Endothelial cell of umbilical vein (primary cell): ENCODE data around the gene BARX1. TPM values are rescaled to one million over a fixed set of nuclear protein-coding genes. Genes with fewer than 3 reads are reported as not detected.

Source experiments
- BruUV-seq: library from RNA; stranded (reverse); fragments of 400-500 nt; replicated peaks from 2 replicates; lab custom pipeline; 2021; lab: Mats Ljungman, UMichigan
- CTCF ChIA-PET: fragments of 300-600, 350-600 bp; sonication (Branson Sonifier 250); formaldehyde crosslinking; loops from one replicate; lab custom pipeline; 2021; ENCODE audit warnings: antibody characterized with exemption, inconsistent platforms; lab: Charles Lee
- POLR2A ChIA-PET: fragments of 300-600, 350-600 bp; sonication (Branson Sonifier 250); formaldehyde crosslinking; loops from one replicate; lab custom pipeline; 2021; ENCODE audit warnings: antibody characterized with exemption, inconsistent platforms; lab: Charles Lee
- DNase-seq: peaks from one replicate; pipeline ENCODE4 v3.0.0-alpha.2; 2011; ENCODE audit warnings: low read depth, low spot score
- FAIRE-seq: peaks from 2 replicates; lab custom pipeline; 2011; peaks lifted over from hg19 to GRCh38; lab: Jason Lieb, UNC
- H2AFZ ChIP-seq: 2 replicates; pipeline ENCODE4 v1.6.0; 2012; ENCODE audit warnings: low read depth, low read length, control low read depth, inconsistent platforms
- H3K27ac ChIP-seq: 2 replicates; pipeline ENCODE4 v1.5.1; 2011; ENCODE audit warnings: low read depth, mild to moderate bottlenecking, control low read depth, low read length, moderate library complexity; ENCODE audit not compliant: insufficient read depth
- H3K27me3 ChIP-seq, 2 experiments: 2 replicates each; pipeline versions ENCODE4 v1.6.0 to v1.6.1; 2011; ENCODE audit warnings: low read length in 2 of 2, mixed read lengths in 1 of 2; ENCODE audit not compliant: control insufficient read depth in 2 of 2, insufficient read depth in 2 of 2
- H3K36me3 ChIP-seq, 2 experiments: 2 replicates in 1 of 2; 3 replicates in 1 of 2; pipeline ENCODE4 v1.5.1; 2011; ENCODE audit warnings: low read length in 2 of 2, mild to moderate bottlenecking in 1 of 2, moderate library complexity in 1 of 2; ENCODE audit not compliant: control insufficient read depth in 2 of 2, insufficient read depth in 2 of 2; ENCODE audit errors: extremely low read depth in 1 of 2
- H3K4me1 ChIP-seq: 3 replicates; pipeline ENCODE4 v1.5.1; 2011; ENCODE audit warnings: mild to moderate bottlenecking, low read length; ENCODE audit not compliant: control insufficient read depth, insufficient read depth; ENCODE audit errors: extremely low read depth
- H3K4me2 ChIP-seq: 2 replicates; pipeline ENCODE4 v1.6.1; 2011; ENCODE audit warnings: low read length, control low read depth, mixed read lengths; ENCODE audit not compliant: insufficient read depth
- H3K4me3 ChIP-seq, 3 experiments: fragments of 200-600 bp in 1 of 3; sonication (generic), shearing (Covaris generic) in 1 of 3; replicated peaks in 1 of 3; 2 replicates each; pipeline ENCODE4 v1.5.1; 2011 to 2016; ENCODE audit warnings: control low read depth in 3 of 3, low read length in 3 of 3, mild to moderate bottlenecking in 2 of 3, inconsistent platforms in 1 of 3, low read depth in 1 of 3, moderate library complexity in 1 of 3; ENCODE audit not compliant: insufficient read depth in 1 of 3
- H3K79me2 ChIP-seq: 2 replicates; pipeline ENCODE4 v1.6.0; 2012; ENCODE audit warnings: low read length, inconsistent platforms; ENCODE audit not compliant: control insufficient read depth, insufficient read depth
- H3K9ac ChIP-seq: replicated peaks from 2 replicates; pipeline ENCODE3; 2011; ENCODE audit warnings: low read length, control low read depth; ENCODE audit not compliant: insufficient read depth; ENCODE audit errors: extremely low read depth
- H3K9me1 ChIP-seq: replicated peaks from 3 replicates; pipeline ENCODE4 v1.6.0; 2011; ENCODE audit warnings: mild to moderate bottlenecking, low read length; ENCODE audit not compliant: control insufficient read depth, insufficient read depth; ENCODE audit errors: extremely low read depth
- H3K9me3 ChIP-seq: replicated peaks from 2 replicates; pipeline ENCODE4 v1.5.1; 2012; ENCODE audit warnings: low read length, inconsistent platforms; ENCODE audit not compliant: control insufficient read depth, insufficient read depth
- H4K20me1 ChIP-seq: replicated peaks from 2 replicates; pipeline ENCODE3; 2011; ENCODE audit warnings: mild to moderate bottlenecking, low read length; ENCODE audit not compliant: control insufficient read depth, insufficient read depth; ENCODE audit errors: extremely low read depth
- EZH2 ChIP-seq: IDR thresholded peaks from 2 replicates; pipeline ENCODE4 v1.6.1; 2012; ENCODE audit warnings: borderline replicate concordance, low read depth, mild to moderate bottlenecking, moderate library complexity, low read length, inconsistent platforms; ENCODE audit not compliant: severe bottlenecking
- FOS ChIP-seq: IDR thresholded peaks from 2 replicates; pipeline ENCODE4 v1.6.1; 2011; ENCODE audit warnings: mild to moderate bottlenecking, low read length, moderate library complexity, borderline replicate concordance; ENCODE audit not compliant: insufficient read depth
- GATA2 ChIP-seq: IDR thresholded peaks from 2 replicates; pipeline ENCODE4 v1.7.0; 2011; ENCODE audit warnings: low read depth, mild to moderate bottlenecking, moderate library complexity, mixed read lengths, low read length; ENCODE audit not compliant: insufficient read length, insufficient read depth
- JUN ChIP-seq: IDR thresholded peaks from 2 replicates; pipeline ENCODE4 v1.6.1; 2011; ENCODE audit warnings: borderline replicate concordance, low read depth; ENCODE audit not compliant: insufficient read length, insufficient read depth
- MYC ChIP-seq: IDR thresholded peaks from one replicate; pipeline ENCODE4 v1.6.1; 2011; ENCODE audit warnings: mild to moderate bottlenecking, low read depth, low read length
- POLR2A ChIP-seq: IDR thresholded peaks from 2 replicates; pipeline ENCODE4 v1.6.1; 2012; ENCODE audit warnings: low read depth, mild to moderate bottlenecking, control low read depth, low read length
- POLR2AphosphoS5 ChIP-seq: IDR thresholded peaks from 2 replicates; pipeline ENCODE4 v1.6.1; 2012; ENCODE audit warnings: low read depth, mild to moderate bottlenecking, control low read depth, low read length, moderate library complexity; ENCODE audit not compliant: insufficient read depth
- dilution Hi-C: fragments of 300-500 bp; cut with MboI; formaldehyde crosslinking; loops from one replicate; pipeline ENCODE4 v1.15.0; 2019; ENCODE audit warnings: low sequenced_read_pairs; ENCODE audit not compliant: extremely low pct_ligation_motif_present
- intact Hi-C: fragments of 100-400 bp; cut with micrococcal nuclease; formaldehyde crosslinking; loops from one replicate; pipeline ENCODE4 v1.10.0; 2022
- polyA plus RNA-seq, 4 experiments: library from polyadenylated mRNA; depleted of rRNA in 3 of 4; stranded (reverse) in 3 of 4; unstranded in 1 of 4; fragments of >200 nt; gene quantifications; 2 replicates each; pipeline versions ENCODE4 v1.2.1 to v1.2.3, GENCODE V29; 2011 to 2012; ENCODE audit warnings: missing spikeins in 1 of 4
- total RNA-seq: library from RNA; stranded (reverse); gene quantifications from 2 replicates; pipeline ENCODE4 v1.2.3, GENCODE V29; 2021
- TF ChIP-seq, protein P1 (sequence below): IDR thresholded peaks from 2 replicates; pipeline ENCODE4 v1.6.1; 2011; ENCODE audit not compliant: insufficient read depth, insufficient read length
- TF ChIP-seq, protein P2 (sequence below), 2 donors: IDR thresholded peaks; 1 replicate in 1 of 2; 2 replicates in 1 of 2; pipeline ENCODE4 v1.5.1; 2011; ENCODE audit warnings: low read length in 2 of 2, mild to moderate bottlenecking in 2 of 2, moderate library complexity in 2 of 2, control low read depth in 1 of 2, inconsistent platforms in 1 of 2, low read depth in 1 of 2; ENCODE audit not compliant: insufficient read depth in 1 of 2; ENCODE audit errors: extremely low read depth in 1 of 2

BARX1 gene
- total and polyA plus RNA-seq, 2 donors (not counting 3 experiments of a cell fraction or from before 2014, with no cell fraction given): not detected

DNA sequence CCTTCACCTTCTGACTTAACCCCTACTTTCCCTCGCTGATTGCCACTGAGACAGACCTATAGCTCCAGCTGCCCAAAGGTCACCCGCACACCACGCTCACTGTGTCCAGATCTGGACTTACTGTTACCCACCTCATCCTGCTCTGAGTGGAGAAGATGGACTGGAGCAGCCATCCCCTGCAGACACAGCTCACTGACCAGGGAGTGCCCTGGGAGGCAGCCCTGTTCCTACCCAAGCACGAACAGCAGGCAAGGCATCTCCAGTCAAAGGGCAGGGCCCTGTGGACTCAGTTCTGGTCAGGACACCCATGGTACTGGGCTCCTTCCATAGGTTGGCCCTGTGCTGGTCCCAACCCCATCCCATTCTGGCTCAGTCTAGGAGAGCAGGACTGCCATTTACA, 9.5 kb upstream of the BARX1 start:
- TF ChIP-seq MYC: no peak
- no peak for TF ChIP-seq POLR2A
- TF ChIP-seq, protein P1, sequence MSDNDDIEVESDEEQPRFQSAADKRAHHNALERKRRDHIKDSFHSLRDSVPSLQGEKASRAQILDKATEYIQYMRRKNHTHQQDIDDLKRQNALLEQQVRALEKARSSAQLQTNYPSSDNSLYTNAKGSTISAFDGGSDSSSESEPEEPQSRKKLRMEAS: no peak
- TF ChIP-seq, protein P2, sequence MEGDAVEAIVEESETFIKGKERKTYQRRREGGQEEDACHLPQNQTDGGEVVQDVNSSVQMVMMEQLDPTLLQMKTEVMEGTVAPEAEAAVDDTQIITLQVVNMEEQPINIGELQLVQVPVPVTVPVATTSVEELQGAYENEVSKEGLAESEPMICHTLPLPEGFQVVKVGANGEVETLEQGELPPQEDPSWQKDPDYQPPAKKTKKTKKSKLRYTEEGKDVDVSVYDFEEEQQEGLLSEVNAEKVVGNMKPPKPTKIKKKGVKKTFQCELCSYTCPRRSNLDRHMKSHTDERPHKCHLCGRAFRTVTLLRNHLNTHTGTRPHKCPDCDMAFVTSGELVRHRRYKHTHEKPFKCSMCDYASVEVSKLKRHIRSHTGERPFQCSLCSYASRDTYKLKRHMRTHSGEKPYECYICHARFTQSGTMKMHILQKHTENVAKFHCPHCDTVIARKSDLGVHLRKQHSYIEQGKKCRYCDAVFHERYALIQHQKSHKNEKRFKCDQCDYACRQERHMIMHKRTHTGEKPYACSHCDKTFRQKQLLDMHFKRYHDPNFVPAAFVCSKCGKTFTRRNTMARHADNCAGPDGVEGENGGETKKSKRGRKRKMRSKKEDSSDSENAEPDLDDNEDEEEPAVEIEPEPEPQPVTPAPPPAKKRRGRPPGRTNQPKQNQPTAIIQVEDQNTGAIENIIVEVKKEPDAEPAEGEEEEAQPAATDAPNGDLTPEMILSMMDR (IDR thresholded peaks at IDR 0.05; ENCODE audit: extremely low read depth in 1 of 2, insufficient read depth in 1 of 2, low read depth in 1 of 2, low read length in 2 of 2): no peak
- no peak for TF ChIP-seq FOS
- TF ChIP-seq EZH2: no peak
- no peak for TF ChIP-seq JUN
- no peak for TF ChIP-seq POLR2AphosphoS5
- no peak for TF ChIP-seq GATA2
- H3K79me2 ChIP-seq: no peaks in the 10 kb centered on the region
- dilution Hi-C loops: no loop called here
- no TSS peak for BruUV-seq
- ChIA-PET POLR2A (no interaction called here), CTCF (interaction anchor here (1.1 to 8.0 kb wide), 5 partner anchors 10 to 283 kb away, joined by 3 to 154 read pairs (median 3); no protein-coding TSS in a partner anchor)
- H3K4me2 ChIP-seq: no peak overlapping the region
- H3K4me3 ChIP-seq: no peak overlapping the region
- no peaks in the 10 kb centered on the region for H4K20me1 ChIP-seq
- no peaks in the 10 kb centered on the region for H3K9me3 ChIP-seq
- intact Hi-C loops: no loop called here
- FAIRE-seq (no peak), DNase-seq (no peak)
- no peak overlapping the region for H3K9ac ChIP-seq
- H3K9me1 ChIP-seq: no peaks in the 10 kb centered on the region
- H3K36me3 ChIP-seq: no peaks in the 10 kb centered on the region
- H3K27ac ChIP-seq: no peak overlapping the region
- H3K4me1 ChIP-seq: no peaks in the 10 kb centered on the region
- no peak overlapping the region for H2AFZ ChIP-seq
- H3K27me3 ChIP-seq: peaks cover 24 to 26% of the 10 kb centered on the region in 2 experiments
